Smooth muscle cell (in vitro differentiated cells): ENCODE measurements around the gene GSAP. TPM values are rescaled to one million over a fixed set of nuclear protein-coding genes. Genes with fewer than 3 reads are reported as not detected.

ENCODE experiments used
- polyA plus RNA-seq: library from polyadenylated mRNA; unstranded; fragments of >200 nt; fragmentation: Nextera tagmentation; extraction: Ambion mirVana; gene quantifications from 2 replicates; pipeline ENCODE4 v1.2.1, GENCODE V29; 2016
- total RNA-seq: library from RNA; depleted of rRNA; stranded (reverse); fragments of >200 nt; gene quantifications from 2 replicates; pipeline ENCODE4 v1.2.3, GENCODE V29; 2014

GSAP gene
- total and polyA plus RNA-seq, 2 experiments from 2014 or later: 0.45 to 0.94 TPM

Other genes starting within 250 kb of the GSAP start
- 0.40 and 1.6 TPM in 2 replicates for gene FGL2, start 216.5 kb downstream of the GSAP start, total RNA-seq
- gene FGL2, start 216.5 kb downstream of the GSAP start, polyA plus RNA-seq: 0.39 TPM in 1 of 2 replicates, not detected in the other
- 82.9 and 85.2 TPM in 2 replicates for gene PTPN12, start 120.9 kb upstream of the GSAP start, total RNA-seq
- 12.3 and 20.7 TPM in 2 replicates for gene PTPN12, start 120.9 kb upstream of the GSAP start, polyA plus RNA-seq